ENCODE measurements around the gene GPR180. TPM values are rescaled to one million over a fixed set of nuclear protein-coding genes. Genes with fewer than 3 reads are reported as not detected.

GPR180 gene
- total RNA-seq, 1 experiment from 2014 or later, result 4.0 TPM

GRCh38 chr13:94661406-94661805 is 59.7 kb downstream of the GPR180 start:
- no peaks in the 10 kb centered on the region for H3K9me3 ChIP-seq (ENCODE audit: insufficient read depth, low read depth)
- H3K79me2 ChIP-seq (ENCODE audit: low read depth), result no peaks in the 10 kb centered on the region
- no peaks in the 10 kb centered on the region for H3K9me2 ChIP-seq (ENCODE audit: insufficient read depth)
- peaks cover 53% of the 10 kb centered on the region for H3K27me3 ChIP-seq (ENCODE audit: insufficient read depth, low read depth)
- H3K4me2 ChIP-seq, result no peak overlapping the region
- H3K4me3 ChIP-seq, result no peak overlapping the region
- intact Hi-C loops (cut with micrococcal nuclease; ENCODE audit: unreplicated experiment), result no loop called here
- H3K4me1 ChIP-seq (replicated peaks; ENCODE audit: insufficient read depth), result no peaks in the 10 kb centered on the region
- ChIA-PET POLR2A (ENCODE audit: unreplicated experiment) (no interaction called here), CTCF (interaction anchor here (0.7 kb wide), 1 partner anchor 1273 kb away, joined by 3 read pairs; no protein-coding TSS in a partner anchor)
- H3K27ac ChIP-seq, result no peak overlapping the region
- H3K36me3 ChIP-seq (ENCODE audit: low read depth), result no peaks in the 10 kb centered on the region
- no peaks in the 10 kb centered on the region for H4K20me1 ChIP-seq (ENCODE audit: insufficient read depth)
- TF ChIP-seq CTCF (conservative IDR thresholded peaks at IDR 0.05) (no peak), EZH2 (IDR thresholded peaks at IDR 0.05; ENCODE audit: low read depth) (no peak)
- DNase-seq, result no peak
- no peak overlapping the region for H2AFZ ChIP-seq
- BruUV-seq (replicated peaks), result no TSS peak
- no peaks in the 10 kb centered on the region for H3F3A ChIP-seq (ENCODE audit: insufficient read depth, low read depth)

GRCh38 chr13:94662274-94662945 is 60.8 kb downstream of the GPR180 start:
- DNase-seq, result no peak
- POLR2A ChIA-PET (ENCODE audit: unreplicated experiment), result no interaction called here
- CTCF ChIA-PET, result no interaction called here
- Histone ChIP-seq H3K9me2 (ENCODE audit: insufficient read depth) (no peaks in the 10 kb centered on the region), H3K27ac (no peak overlapping the region), H3K9me3 (ENCODE audit: insufficient read depth, low read depth) (no peaks in the 10 kb centered on the region), H4K20me1 (ENCODE audit: insufficient read depth) (no peaks in the 10 kb centered on the region), H3F3A (ENCODE audit: insufficient read depth, low read depth) (no peaks in the 10 kb centered on the region), H3K4me1 (replicated peaks; ENCODE audit: insufficient read depth) (no peaks in the 10 kb centered on the region), H3K4me3 (no peak overlapping the region), H3K4me2 (no peak overlapping the region), H2AFZ (no peak overlapping the region), H3K36me3 (ENCODE audit: low read depth) (no peaks in the 10 kb centered on the region), H3K79me2 (ENCODE audit: low read depth) (no peaks in the 10 kb centered on the region), H3K27me3 (ENCODE audit: insufficient read depth, low read depth) (peaks cover 63% of the 10 kb centered on the region)
- TF ChIP-seq CTCF (conservative IDR thresholded peaks at IDR 0.05) (no peak), EZH2 (IDR thresholded peaks at IDR 0.05; ENCODE audit: low read depth) (no peak)
- BruUV-seq (replicated peaks), result no TSS peak
- intact Hi-C loops (cut with micrococcal nuclease; ENCODE audit: unreplicated experiment), result no loop called here

- H3K79me2 ChIP-seq (ENCODE audit: low read depth), result no peaks in the 10 kb centered on the region
- no peaks in the 10 kb centered on the region for H3F3A ChIP-seq (ENCODE audit: insufficient read depth, low read depth)
- H2AFZ ChIP-seq, result no peak overlapping the region
- no peaks in the 10 kb centered on the region for H3K9me2 ChIP-seq (ENCODE audit: insufficient read depth)
- H3K27me3 ChIP-seq (ENCODE audit: insufficient read depth, low read depth), result peaks cover 78% of the 10 kb centered on the region
- no peak overlapping the region for H3K4me2 ChIP-seq
- H3K27ac ChIP-seq, result no peak overlapping the region
- TF ChIP-seq CTCF (conservative IDR thresholded peaks at IDR 0.05) (no peak), EZH2 (IDR thresholded peaks at IDR 0.05; ENCODE audit: low read depth) (no peak)
- no peaks in the 10 kb centered on the region for H4K20me1 ChIP-seq (ENCODE audit: insufficient read depth)
- H3K4me1 ChIP-seq (replicated peaks; ENCODE audit: insufficient read depth), result no peaks in the 10 kb centered on the region
- H3K4me3 ChIP-seq, result no peak overlapping the region
- no peak for DNase-seq
- BruUV-seq (replicated peaks), result no TSS peak
- H3K36me3 ChIP-seq (ENCODE audit: low read depth), result no peaks in the 10 kb centered on the region
- H3K9me3 ChIP-seq (ENCODE audit: insufficient read depth, low read depth), result no peaks in the 10 kb centered on the region
- intact Hi-C loops (cut with micrococcal nuclease; ENCODE audit: unreplicated experiment), result no loop called here
- POLR2A ChIA-PET (ENCODE audit: unreplicated experiment), result no interaction called here
- CTCF ChIA-PET, result no interaction called here
These were observed 63.2 kb downstream of the GPR180 start for GRCh38 chr13:94664889-94665288.

Measured in PC-9 (cell line).